SU-DHL-6 (cell line): ENCODE data around the gene CATSPER3.

Experiments used
- EZH2phosphoT487 ChIP-seq: fragments of 200-600 bp; sonication (generic), shearing (Covaris generic); conservative IDR thresholded peaks from 2 replicates; pipeline ENCODE4 v1.6.1; 2018; ENCODE audit warnings: mild to moderate bottlenecking, antibody characterized with exemption, low read length, moderate library complexity, mixed read lengths
- TF ChIP-seq, protein P1 (sequence below): fragments of 200-600 bp; sonication (generic); IDR thresholded peaks from one replicate; pipeline ENCODE4 v1.5.1; 2017; ENCODE audit warnings: antibody characterized with exemption, mild to moderate bottlenecking, low read length, moderate library complexity; ENCODE audit not compliant: insufficient read depth, poor library complexity, severe bottlenecking

DNA sequence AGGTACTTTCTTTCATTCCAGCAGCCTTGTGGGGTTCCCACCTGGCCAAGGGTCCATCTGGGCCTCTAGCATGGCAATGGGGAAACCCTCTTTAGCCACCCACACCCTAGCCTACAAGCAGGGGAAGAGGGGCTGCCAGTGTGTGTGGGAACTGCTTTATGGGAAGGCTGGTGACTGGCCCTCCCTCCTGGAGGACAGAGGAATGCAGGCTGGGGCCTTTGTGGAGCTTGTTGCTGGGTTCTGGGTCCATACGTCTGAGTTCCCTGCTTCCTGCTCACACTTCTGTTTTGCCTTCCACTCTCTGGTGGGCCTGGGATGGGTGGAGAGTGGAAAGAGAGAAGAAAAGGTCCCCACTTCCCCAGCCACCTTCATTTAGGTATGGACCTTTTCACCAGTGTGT lies 81.2 kb downstream of the CATSPER3 start:
- TF ChIP-seq, protein P1, sequence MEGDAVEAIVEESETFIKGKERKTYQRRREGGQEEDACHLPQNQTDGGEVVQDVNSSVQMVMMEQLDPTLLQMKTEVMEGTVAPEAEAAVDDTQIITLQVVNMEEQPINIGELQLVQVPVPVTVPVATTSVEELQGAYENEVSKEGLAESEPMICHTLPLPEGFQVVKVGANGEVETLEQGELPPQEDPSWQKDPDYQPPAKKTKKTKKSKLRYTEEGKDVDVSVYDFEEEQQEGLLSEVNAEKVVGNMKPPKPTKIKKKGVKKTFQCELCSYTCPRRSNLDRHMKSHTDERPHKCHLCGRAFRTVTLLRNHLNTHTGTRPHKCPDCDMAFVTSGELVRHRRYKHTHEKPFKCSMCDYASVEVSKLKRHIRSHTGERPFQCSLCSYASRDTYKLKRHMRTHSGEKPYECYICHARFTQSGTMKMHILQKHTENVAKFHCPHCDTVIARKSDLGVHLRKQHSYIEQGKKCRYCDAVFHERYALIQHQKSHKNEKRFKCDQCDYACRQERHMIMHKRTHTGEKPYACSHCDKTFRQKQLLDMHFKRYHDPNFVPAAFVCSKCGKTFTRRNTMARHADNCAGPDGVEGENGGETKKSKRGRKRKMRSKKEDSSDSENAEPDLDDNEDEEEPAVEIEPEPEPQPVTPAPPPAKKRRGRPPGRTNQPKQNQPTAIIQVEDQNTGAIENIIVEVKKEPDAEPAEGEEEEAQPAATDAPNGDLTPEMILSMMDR: no peak
- no peak for TF ChIP-seq EZH2phosphoT487
